Measurements from ENCODE around the gene ADD3.

The ADD3 gene

DNA sequence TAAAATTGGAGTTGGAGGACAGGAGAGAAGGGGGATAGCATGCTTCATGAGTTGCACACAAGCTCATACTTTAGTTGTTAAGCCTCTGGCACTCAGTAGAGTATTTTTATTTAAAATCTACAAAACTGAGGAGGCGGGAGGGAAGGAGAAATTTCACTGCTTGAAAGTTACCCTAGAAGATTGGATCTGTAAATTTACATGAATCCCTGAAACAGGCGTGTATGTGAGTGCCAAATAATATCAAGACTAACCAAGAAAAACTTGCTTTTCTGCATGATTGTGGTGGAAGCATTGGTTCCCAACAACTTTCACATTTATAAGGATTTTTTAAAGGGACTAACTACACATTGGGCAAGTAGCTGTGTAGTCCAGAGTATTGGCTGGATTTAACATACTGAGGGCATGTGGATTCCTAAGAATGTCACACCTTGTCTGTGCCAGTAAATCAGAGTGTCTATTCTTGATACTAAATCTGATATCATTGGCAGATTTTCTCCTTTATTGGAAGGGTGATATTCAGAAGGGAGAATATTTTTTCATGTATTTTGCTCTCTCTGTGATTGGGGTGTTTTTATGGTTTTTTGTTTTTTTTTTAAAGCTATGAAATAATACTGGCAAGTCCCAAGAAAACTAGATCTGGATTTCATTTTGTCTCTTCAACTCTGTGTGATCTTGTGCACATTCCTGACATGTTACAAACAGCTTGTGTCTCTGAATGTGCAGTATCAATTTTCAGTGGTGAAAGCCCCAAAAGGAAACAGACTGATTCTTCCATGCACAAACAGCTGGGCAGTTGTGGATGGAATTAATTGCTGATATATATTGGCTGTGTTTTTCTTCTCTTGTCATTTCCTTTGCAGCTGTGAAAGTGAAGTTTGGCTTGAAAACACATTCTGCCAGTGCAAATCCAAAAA is 67.2 kb downstream of the ADD3 start:
- peak; percentile 91 for DNase-seq (ENCODE audit: low read depth)
- Histone ChIP-seq H3K9ac (ENCODE audit: low read length) (peak overlapping the region; percentile 74), H3K9me3 (ENCODE audit: control insufficient read depth, low read length) (no peaks in the 10 kb centered on the region), H3K4me3 (ENCODE audit: low read length) (peak overlapping the region; percentile 68), H3K36me3 (ENCODE audit: control insufficient read depth, insufficient read depth, low read length, severe bottlenecking) (no peaks in the 10 kb centered on the region), H3K4me1 (ENCODE audit: control insufficient read depth, insufficient read depth, low read length) (peaks cover 65% of the 10 kb centered on the region), H3K27me3 (replicated peaks; ENCODE audit: control insufficient read depth, insufficient read depth, low read length) (no peaks in the 10 kb centered on the region)

DNA sequence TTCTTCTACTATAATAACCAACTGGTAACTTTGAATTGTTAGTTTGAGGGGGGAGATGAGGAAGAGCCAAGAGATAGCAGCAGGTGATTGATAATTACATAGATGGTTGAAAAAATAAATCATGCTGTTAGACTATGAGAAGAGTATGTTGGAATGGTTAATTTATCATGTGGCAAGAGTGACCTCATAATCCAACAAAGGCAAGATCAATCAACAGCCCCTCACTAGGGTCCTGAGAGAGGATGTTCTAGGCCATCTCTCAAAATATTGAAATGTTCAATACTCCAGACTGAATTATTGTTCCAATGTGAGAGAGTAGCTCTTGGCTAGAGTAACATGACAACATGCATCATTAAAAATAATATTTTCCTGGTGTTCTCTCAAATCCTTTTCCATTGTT is 67.9 kb downstream of the ADD3 start:
- H3K9me3 ChIP-seq (ENCODE audit: control insufficient read depth, low read length) = no peaks in the 10 kb centered on the region
- H3K4me1 ChIP-seq (ENCODE audit: control insufficient read depth, insufficient read depth, low read length) = peaks cover 59% of the 10 kb centered on the region

DNA sequence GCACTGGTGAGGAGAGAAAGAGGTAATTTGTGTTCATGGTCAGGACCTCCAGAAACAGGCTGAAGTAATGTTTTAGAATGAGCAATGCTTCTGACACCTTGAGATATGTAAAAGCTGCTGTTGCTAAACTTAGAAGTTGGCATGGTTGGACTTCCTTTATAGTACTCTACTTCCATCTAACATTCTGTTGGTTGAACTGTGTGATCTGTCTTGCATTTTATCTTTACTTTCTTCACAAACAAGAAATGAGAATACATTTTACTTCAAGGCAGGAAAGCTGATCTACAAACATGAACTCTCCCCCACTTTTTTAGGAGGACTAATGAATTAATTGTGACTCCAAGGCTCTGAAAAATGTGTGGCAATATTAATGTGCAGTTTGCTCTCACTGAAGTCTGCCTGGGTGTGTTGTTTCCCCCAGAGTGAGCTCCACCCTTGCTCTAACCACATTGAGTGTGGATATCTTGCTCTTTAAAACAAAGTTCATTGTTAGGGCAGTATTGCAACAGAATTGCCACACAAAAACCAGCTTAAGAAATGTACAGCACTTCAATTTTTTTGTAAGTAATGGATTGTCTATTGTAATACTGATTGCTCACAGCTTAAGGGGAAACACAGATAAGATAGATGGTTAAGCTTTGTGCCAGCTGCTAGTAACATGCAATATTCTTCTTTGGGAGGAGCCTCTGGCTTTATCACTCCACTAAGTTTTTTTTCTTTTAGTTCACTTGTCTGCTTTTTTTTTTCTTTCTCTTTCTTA is 69.0 kb downstream of the ADD3 start:
- Histone ChIP-seq H3K36me3 (ENCODE audit: control insufficient read depth, insufficient read depth, low read length, severe bottlenecking) (no peaks in the 10 kb centered on the region), H3K4me3 (ENCODE audit: low read length) (peak overlapping the region; percentile 75), H3K9ac (ENCODE audit: low read length) (peak overlapping the region; percentile 74), H3K4me1 (ENCODE audit: control insufficient read depth, insufficient read depth, low read length) (peaks cover 56% of the 10 kb centered on the region), H3K9me3 (ENCODE audit: control insufficient read depth, low read length) (no peaks in the 10 kb centered on the region), H3K27me3 (replicated peaks; ENCODE audit: control insufficient read depth, insufficient read depth, low read length) (no peaks in the 10 kb centered on the region)
- DNase-seq (ENCODE audit: low read depth) = peak; percentile 95

More for the DNA sequence above, 67.9 kb downstream of the ADD3 start:
- Histone ChIP-seq H3K36me3 (ENCODE audit: control insufficient read depth, insufficient read depth, low read length, severe bottlenecking) (no peaks in the 10 kb centered on the region), H3K4me3 (ENCODE audit: low read length) (peak overlapping the region; percentile 68), H3K27me3 (replicated peaks; ENCODE audit: control insufficient read depth, insufficient read depth, low read length) (no peaks in the 10 kb centered on the region), H3K9ac (ENCODE audit: low read length) (peak overlapping the region; percentile 74)
- no peak for DNase-seq (ENCODE audit: low read depth)

- peak; percentile 22 for DNase-seq (ENCODE audit: low read depth)
- Histone ChIP-seq H3K9ac (ENCODE audit: low read length) (peak overlapping the region; percentile 73), H3K27me3 (replicated peaks; ENCODE audit: control insufficient read depth, insufficient read depth, low read length) (no peaks in the 10 kb centered on the region), H3K4me3 (ENCODE audit: low read length) (peak overlapping the region; percentile 75), H3K9me3 (ENCODE audit: control insufficient read depth, low read length) (no peaks in the 10 kb centered on the region), H3K36me3 (ENCODE audit: control insufficient read depth, insufficient read depth, low read length, severe bottlenecking) (no peaks in the 10 kb centered on the region), H3K4me1 (ENCODE audit: control insufficient read depth, insufficient read depth, low read length) (peaks cover 64% of the 10 kb centered on the region)
These were observed 69.8 kb downstream of the ADD3 start for GRCh38 chr10:110077436-110078130.

DNA sequence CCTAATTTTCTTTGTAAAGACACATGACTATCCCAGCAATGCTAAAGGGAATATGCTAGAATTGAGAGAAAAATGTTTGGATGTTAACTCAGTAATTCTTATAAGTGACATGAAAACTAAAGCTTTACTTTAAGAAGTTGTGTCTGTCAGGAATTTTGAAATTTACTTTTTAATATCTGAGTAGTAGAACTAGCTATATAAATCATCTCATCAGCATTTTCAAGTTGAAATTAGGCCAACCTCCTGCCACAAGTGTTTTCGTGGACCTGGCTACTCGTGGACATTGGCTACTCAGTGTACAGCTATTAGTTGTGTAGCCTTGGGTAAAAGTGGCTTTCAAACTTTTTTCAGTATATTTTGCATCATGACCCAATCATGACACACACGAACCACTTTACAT is 70.5 kb downstream of the ADD3 start:
- H3K27me3 ChIP-seq (replicated peaks; ENCODE audit: control insufficient read depth, insufficient read depth, low read length) = no peaks in the 10 kb centered on the region
- no peak for DNase-seq (ENCODE audit: low read depth)
- peak overlapping the region; percentile 73 for H3K9ac ChIP-seq (ENCODE audit: low read length)
- H3K4me3 ChIP-seq (ENCODE audit: low read length) = no peak overlapping the region
- no peaks in the 10 kb centered on the region for H3K9me3 ChIP-seq (ENCODE audit: control insufficient read depth, low read length)
- H3K4me1 ChIP-seq (ENCODE audit: control insufficient read depth, insufficient read depth, low read length) = peaks cover 71% of the 10 kb centered on the region
- no peaks in the 10 kb centered on the region for H3K36me3 ChIP-seq (ENCODE audit: control insufficient read depth, insufficient read depth, low read length, severe bottlenecking)

GRCh38 chr10:110081911-110082310 is 74.1 kb downstream of the ADD3 start:
- Histone ChIP-seq H3K9ac (ENCODE audit: low read length) (no peak overlapping the region), H3K9me3 (ENCODE audit: control insufficient read depth, low read length) (no peaks in the 10 kb centered on the region), H3K4me3 (ENCODE audit: low read length) (no peak overlapping the region), H3K4me1 (ENCODE audit: control insufficient read depth, insufficient read depth, low read length) (peaks cover 50% of the 10 kb centered on the region), H3K27me3 (replicated peaks; ENCODE audit: control insufficient read depth, insufficient read depth, low read length) (no peaks in the 10 kb centered on the region), H3K36me3 (ENCODE audit: control insufficient read depth, insufficient read depth, low read length, severe bottlenecking) (no peaks in the 10 kb centered on the region)
- DNase-seq (ENCODE audit: low read depth) = peak; percentile 18

- peaks cover 38% of the 10 kb centered on the region for H3K4me1 ChIP-seq (ENCODE audit: control insufficient read depth, insufficient read depth, low read length)
- H3K9me3 ChIP-seq (ENCODE audit: control insufficient read depth, low read length) = no peaks in the 10 kb centered on the region
- H3K27me3 ChIP-seq (replicated peaks; ENCODE audit: control insufficient read depth, insufficient read depth, low read length) = no peaks in the 10 kb centered on the region
- H3K4me3 ChIP-seq (ENCODE audit: low read length) = no peak overlapping the region
- DNase-seq (ENCODE audit: low read depth) = peak; percentile 65
- H3K9ac ChIP-seq (ENCODE audit: low read length) = no peak overlapping the region
- no peaks in the 10 kb centered on the region for H3K36me3 ChIP-seq (ENCODE audit: control insufficient read depth, insufficient read depth, low read length, severe bottlenecking)
These were observed 76.1 kb downstream of the ADD3 start for GRCh38 chr10:110083884-110084283.

DNA sequence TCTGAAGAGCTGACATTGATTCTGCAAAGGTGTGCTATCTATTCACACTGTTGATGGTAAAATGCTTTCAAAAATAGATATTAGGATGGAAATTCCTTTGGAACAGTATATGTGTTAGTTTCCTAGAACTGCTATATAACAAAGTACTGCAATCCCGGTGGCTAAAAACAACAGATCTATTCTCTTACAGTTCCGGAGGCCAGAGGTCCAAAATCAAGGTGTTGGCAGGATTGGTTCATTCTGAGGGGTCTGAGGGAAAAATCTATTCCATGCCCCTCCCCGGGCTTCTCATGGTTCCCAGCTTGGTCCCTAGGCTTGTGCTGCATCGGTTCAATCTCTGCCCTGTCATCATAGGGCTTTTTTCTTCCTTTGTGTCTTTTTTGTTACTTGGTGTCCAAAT is 79.9 kb downstream of the ADD3 start:
- Histone ChIP-seq H3K27me3 (replicated peaks; ENCODE audit: control insufficient read depth, insufficient read depth, low read length) (no peaks in the 10 kb centered on the region), H3K9ac (ENCODE audit: low read length) (no peak overlapping the region)

DNA sequence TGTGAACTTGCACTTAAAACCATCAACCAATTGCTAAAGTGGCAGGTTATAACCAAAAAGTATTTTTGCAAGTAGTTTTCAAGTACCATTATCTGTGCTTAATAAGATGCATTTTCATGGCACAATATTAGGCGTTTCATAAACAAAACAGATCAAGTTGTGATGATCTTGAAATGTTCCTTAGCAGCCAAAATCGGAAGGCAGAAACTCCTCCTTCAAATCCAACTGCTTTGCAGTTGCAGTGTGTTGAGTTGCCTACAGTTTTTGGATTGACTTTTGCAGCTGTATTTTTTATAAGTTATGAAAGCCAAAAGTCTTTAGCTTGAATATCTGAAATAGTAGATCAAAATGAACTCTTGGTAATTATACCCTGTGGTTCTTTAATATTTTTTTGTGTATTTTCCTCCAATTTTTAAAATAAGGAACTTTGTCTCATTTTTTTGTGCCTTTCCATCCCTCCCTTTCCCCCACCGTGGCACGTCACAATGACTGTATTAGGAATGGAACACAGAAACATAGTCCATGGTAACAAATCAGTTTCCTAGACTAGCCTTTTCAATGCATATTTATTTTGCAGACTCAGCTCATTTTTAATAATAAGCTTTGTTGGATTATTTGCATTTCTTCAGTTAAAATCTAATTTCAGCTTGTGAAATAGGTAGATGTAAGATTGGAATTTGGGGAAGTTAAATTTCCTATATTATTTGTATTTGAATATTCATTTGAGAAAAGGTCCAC is 80.8 kb downstream of the ADD3 start:
- no peak overlapping the region for H3K4me3 ChIP-seq (ENCODE audit: low read length)
- H3K9ac ChIP-seq (ENCODE audit: low read length) = no peak overlapping the region
- DNase-seq (ENCODE audit: low read depth) = no peak
- H3K4me1 ChIP-seq (ENCODE audit: control insufficient read depth, insufficient read depth, low read length) = peaks cover 34% of the 10 kb centered on the region
- no peaks in the 10 kb centered on the region for H3K27me3 ChIP-seq (replicated peaks; ENCODE audit: control insufficient read depth, insufficient read depth, low read length)
- peaks cover 8% of the 10 kb centered on the region for H3K36me3 ChIP-seq (ENCODE audit: control insufficient read depth, insufficient read depth, low read length, severe bottlenecking)
- H3K9me3 ChIP-seq (ENCODE audit: control insufficient read depth, low read length) = no peaks in the 10 kb centered on the region

More for the DNA sequence above, 79.9 kb downstream of the ADD3 start:
- no peak for DNase-seq (ENCODE audit: low read depth)
- no peaks in the 10 kb centered on the region for H3K9me3 ChIP-seq (ENCODE audit: control insufficient read depth, low read length)
- H3K36me3 ChIP-seq (ENCODE audit: control insufficient read depth, insufficient read depth, low read length, severe bottlenecking) = peaks cover 8% of the 10 kb centered on the region
- H3K4me1 ChIP-seq (ENCODE audit: control insufficient read depth, insufficient read depth, low read length) = peaks cover 41% of the 10 kb centered on the region
- H3K4me3 ChIP-seq (ENCODE audit: low read length) = no peak overlapping the region

- Histone ChIP-seq H3K4me1 (ENCODE audit: control insufficient read depth, insufficient read depth, low read length) (peaks cover 40% of the 10 kb centered on the region), H3K36me3 (ENCODE audit: control insufficient read depth, insufficient read depth, low read length, severe bottlenecking) (peaks cover 8% of the 10 kb centered on the region), H3K9me3 (ENCODE audit: control insufficient read depth, low read length) (no peaks in the 10 kb centered on the region), H3K27me3 (replicated peaks; ENCODE audit: control insufficient read depth, insufficient read depth, low read length) (no peaks in the 10 kb centered on the region), H3K9ac (ENCODE audit: low read length) (no peak overlapping the region), H3K4me3 (ENCODE audit: low read length) (no peak overlapping the region)
- no peak for DNase-seq (ENCODE audit: low read depth)
These were observed 84.0 kb downstream of the ADD3 start for GRCh38 chr10:110091830-110092229.

Data from adipocyte (in vitro differentiated cells).